ENCODE measurements around the gene CALCOCO1.

The CALCOCO1 gene

GRCh38 chr12:53734425-53734824 lies 7.2 kb upstream of the CALCOCO1 start:
- H3K4me3 ChIP-seq (ENCODE audit: low read length): no peak overlapping the region
- no peak for DNase-seq (ENCODE audit: low read depth)
- TF ChIP-seq, protein P1, sequence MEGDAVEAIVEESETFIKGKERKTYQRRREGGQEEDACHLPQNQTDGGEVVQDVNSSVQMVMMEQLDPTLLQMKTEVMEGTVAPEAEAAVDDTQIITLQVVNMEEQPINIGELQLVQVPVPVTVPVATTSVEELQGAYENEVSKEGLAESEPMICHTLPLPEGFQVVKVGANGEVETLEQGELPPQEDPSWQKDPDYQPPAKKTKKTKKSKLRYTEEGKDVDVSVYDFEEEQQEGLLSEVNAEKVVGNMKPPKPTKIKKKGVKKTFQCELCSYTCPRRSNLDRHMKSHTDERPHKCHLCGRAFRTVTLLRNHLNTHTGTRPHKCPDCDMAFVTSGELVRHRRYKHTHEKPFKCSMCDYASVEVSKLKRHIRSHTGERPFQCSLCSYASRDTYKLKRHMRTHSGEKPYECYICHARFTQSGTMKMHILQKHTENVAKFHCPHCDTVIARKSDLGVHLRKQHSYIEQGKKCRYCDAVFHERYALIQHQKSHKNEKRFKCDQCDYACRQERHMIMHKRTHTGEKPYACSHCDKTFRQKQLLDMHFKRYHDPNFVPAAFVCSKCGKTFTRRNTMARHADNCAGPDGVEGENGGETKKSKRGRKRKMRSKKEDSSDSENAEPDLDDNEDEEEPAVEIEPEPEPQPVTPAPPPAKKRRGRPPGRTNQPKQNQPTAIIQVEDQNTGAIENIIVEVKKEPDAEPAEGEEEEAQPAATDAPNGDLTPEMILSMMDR (conservative IDR thresholded peaks at IDR 0.05; ENCODE audit: low read depth, low read length): no peak

DNA sequence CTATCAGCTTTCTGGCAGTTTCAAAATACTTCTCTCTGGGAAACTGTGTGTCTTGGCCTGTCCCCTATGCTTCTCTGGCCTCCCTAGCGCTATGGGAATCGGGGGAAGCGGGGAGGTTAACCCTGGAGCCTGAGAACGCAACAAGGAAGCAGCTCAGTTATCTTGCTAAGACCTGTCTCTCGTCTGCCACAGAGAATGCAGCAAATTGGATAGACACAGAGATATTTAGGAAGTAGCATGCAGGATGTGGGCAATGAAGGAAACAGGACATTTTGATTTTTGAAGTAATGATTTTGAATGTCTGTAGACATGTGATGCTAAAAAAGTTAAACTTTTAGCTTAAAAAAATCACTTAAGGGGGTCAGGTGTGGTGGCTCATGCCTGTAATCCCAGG lies 6.6 kb upstream of the CALCOCO1 start:
- no peak overlapping the region for H3K4me3 ChIP-seq (ENCODE audit: low read length)
- TF ChIP-seq, protein P1 (conservative IDR thresholded peaks at IDR 0.05; ENCODE audit: low read depth, low read length): no peak
- no peak for DNase-seq (ENCODE audit: low read depth)

DNA sequence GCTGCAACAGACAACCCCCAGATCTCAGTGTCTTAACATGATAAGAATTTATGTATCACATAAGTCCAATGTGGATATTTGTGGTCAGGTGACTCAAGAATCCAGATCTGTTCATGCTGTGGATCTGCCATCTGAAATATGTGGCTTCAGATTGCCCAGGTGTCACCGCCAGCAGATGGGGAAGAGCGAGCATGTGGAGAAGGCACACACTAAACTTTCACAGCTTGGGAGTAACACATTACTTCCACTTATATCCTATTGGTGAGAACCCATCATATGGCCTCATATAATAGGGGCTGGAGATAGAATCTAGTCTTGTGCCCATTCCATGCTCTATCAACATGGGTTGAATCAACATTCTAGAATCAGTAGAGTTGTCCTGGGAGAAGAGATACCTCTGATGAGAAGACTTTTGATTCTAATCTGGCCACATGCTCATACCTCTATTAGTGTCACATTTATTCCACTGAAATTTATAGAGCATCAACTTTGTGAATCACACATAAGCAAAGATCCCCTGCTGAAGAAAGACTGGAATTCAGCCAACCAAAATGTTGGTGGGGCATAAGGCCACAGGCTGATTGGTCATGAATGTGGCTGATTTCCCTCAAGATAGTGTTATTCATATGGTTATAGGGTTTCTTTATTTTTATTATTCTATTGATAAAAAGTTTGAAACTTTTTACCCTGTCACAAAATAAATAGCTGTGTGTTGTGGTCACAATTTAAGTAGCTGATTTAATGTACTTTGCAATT lies 6.0 kb upstream of the CALCOCO1 start:
- TF ChIP-seq, protein P1 (conservative IDR thresholded peaks at IDR 0.05; ENCODE audit: low read depth, low read length): no peak
- no peak overlapping the region for H3K4me3 ChIP-seq (ENCODE audit: low read length)
- no peak for DNase-seq (ENCODE audit: low read depth)

- TF ChIP-seq, protein P1 (conservative IDR thresholded peaks at IDR 0.05; ENCODE audit: low read depth, low read length): no peak
- no peak overlapping the region for H3K4me3 ChIP-seq (ENCODE audit: low read length)
- DNase-seq (ENCODE audit: low read depth): no peak
Measured at GRCh38 chr12:53729644-53730043, 2.4 kb upstream of the CALCOCO1 start.

DNA sequence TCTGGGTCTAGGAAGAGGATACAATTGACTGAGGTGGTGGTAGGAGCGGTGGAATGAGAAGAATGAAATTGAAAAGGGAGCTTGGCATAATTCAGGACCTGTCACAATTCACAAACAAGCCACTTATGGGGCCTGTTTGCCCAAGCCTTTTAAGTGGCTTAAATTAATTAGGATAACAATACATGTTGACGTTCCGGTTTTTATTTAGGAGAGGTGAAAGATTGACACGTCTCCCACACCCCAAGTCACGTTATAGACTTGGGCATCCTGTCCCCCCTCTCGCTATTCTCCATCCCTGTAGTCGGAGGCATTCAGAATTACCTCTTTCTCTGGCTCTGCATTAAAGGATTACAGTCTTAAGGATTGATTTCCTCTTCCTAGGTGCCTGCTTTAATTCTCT lies 954 bp upstream of the CALCOCO1 start:
- H3K4me3 ChIP-seq (ENCODE audit: low read length): peak overlapping the region; percentile 99
- DNase-seq (ENCODE audit: low read depth): no peak

DNA sequence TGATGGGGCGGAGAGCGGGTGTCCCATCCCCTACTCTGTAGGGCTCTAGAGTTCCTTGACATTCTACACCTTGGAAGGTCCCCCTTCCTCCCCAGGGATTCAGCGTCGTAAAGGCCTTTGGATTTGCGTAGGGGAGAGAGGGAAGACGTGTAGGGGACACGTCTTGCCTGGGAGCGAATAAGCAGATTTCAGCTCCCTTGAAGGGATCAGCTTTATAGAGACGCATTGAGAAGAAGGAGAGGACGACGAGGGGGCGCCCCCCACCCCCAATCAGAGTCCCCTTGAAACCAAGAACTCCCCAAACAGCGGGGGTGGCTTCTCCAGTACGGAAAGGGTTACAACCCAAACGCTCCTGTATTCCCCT lies 324 bp downstream of the CALCOCO1 start:
- DNase-seq (ENCODE audit: low read depth): no peak
- TF ChIP-seq, protein P1 (conservative IDR thresholded peaks at IDR 0.05; ENCODE audit: low read depth, low read length): no peak
- H3K4me3 ChIP-seq (ENCODE audit: low read length): peak overlapping the region; percentile 99

More for the DNA sequence above, 954 bp upstream of the CALCOCO1 start:
- TF ChIP-seq, protein P1 (conservative IDR thresholded peaks at IDR 0.05; ENCODE audit: low read depth, low read length): no peak

DNA sequence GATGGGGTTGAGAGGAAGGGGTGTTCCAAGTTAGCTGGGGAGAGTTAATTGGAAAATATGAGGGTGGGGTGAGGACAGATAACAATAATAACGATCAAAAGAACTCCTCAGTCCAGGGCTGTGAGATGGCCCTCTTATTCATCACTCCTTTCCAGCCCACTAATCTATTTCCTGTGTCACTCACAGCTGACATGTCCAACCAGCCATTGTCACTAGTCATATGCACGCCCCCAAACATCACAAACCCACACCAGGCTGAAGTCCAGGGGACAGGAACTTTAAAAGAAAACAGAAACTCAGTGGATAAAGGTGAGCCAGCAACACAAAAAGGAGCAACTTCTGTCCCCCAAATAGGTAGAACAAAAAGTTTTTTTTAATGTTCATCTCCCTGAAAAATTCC lies 911 bp downstream of the CALCOCO1 start:
- DNase-seq (ENCODE audit: low read depth): no peak
- TF ChIP-seq, protein P1 (conservative IDR thresholded peaks at IDR 0.05; ENCODE audit: low read depth, low read length): no peak
- peak overlapping the region; percentile 99 for H3K4me3 ChIP-seq (ENCODE audit: low read length)
